ENCODE data around the gene CDK4. TPM values are rescaled to one million over a fixed set of nuclear protein-coding genes. Genes with fewer than 3 reads are reported as not detected.

CDK4 gene
- total and polyA plus RNA-seq, 2 donors from 2014 or later: 69.1 to 118 TPM

DNA sequence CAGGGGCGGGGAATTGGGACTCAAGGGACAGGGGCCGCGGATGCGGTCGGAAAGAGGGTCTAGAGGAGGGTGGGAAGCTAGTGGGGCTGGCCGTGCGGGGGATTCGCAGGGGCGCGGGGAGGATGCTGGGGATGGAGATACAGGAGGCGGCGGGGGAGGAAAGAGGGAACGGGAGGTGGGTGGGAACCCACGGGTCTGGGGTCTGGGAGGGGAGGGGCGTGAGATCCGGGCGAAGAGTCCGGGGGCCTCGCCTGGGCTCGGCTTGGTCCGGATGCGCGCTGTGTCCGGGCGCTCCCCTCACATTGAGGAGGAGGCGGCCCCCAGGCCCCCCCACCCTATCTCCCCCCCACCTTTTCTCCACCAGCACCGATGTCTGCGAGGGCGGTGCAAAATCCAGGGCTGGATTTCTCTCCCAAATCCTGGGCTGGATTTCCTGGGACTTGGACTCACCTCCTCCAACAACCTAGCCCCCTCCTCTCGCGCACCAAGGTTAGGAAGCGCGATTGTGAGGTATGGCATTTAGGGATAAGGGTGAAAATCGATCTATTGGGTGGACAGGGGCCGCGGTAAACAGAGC lies 13.4 kb downstream of the CDK4 start, which contains the start of gene AGAP2:
AGAP2 (minus strand) TSS at position 82 of the 577 bp plus-strand sequence. CDS start 496 bp downstream, outside the sequence.
- H3K9ac ChIP-seq (ENCODE audit: low read length in 3 of 3): no peak within 1 kb of the TSS
- no peak for FAIRE-seq

DNA sequence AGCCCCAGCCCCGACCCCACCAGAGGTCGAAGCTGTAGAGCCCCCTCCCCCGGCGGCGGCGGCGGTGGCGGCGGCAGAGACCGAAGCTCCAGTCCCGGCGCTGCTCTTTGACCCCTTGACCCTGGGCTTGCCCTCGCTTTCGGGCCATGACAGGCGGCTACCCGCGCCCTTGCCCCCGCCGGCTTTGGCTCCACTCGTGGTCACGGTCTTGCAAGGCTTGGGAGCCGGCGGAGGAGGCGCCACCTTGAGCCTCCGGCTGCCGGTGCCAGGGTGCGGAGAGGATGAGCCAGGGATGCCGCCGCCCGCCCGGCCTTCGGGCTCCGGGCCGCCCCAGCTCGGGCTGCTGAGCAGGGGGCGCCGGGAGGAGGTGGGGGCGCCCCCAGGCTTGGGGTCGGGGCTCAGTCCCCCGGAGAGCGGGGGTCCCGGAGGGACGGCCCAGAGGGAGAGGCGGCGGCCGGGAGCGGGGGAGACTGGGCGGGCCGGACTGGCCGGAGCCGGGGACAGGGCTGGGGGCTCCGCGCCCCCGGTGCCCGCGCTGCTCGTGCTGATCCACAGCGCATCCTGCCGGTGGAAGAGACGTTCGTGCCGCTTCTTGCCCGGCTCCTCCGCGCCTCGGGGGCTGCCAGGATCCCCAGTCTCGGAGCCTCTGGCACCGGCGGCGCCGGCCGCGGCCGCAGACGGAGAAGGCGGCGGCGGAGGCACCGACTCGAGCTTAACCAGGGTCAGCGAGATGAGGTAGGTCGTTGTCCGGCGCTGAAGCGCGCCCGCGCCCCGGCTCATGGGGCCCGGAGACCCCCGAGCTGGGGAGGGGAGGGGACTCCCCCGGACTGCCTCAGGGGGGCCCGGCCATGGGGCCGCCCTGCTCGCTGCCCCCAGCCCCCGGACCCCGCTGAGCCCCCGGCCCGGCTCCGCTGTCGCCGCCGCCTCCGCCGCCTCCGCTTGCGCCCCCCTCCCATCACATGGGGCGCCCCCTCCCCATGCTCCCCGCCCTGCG lies 14.3 kb downstream of the CDK4 start:
- Histone ChIP-seq H3K4me3 (ENCODE audit: low read length in 3 of 3) (no peak overlapping the region), H3K4me1 (ENCODE audit: control insufficient read depth in 2 of 3, insufficient read depth in 2 of 3, low read depth in 1 of 3, low read length in 3 of 3) (peaks cover 0 to 7% (median 4%) of the 10 kb centered on the region in 3 donors), H3K36me3 (ENCODE audit: control insufficient read depth in 2 of 3, insufficient read depth in 3 of 3, low read length in 3 of 3) (no peaks in the 10 kb centered on the region), H3K9ac (ENCODE audit: low read length in 3 of 3) (no peak overlapping the region), H3K27me3 (ENCODE audit: control insufficient read depth, insufficient read depth, low read length) (peaks cover 45% of the 10 kb centered on the region), H3K27ac (ENCODE audit: low read depth in 2 of 2, low read length in 2 of 2) (no peak overlapping the region), H3K9me3 (ENCODE audit: control insufficient read depth in 2 of 3, insufficient read depth in 1 of 3, low read length in 3 of 3) (no peaks in the 10 kb centered on the region)
- TF ChIP-seq, protein P1, sequence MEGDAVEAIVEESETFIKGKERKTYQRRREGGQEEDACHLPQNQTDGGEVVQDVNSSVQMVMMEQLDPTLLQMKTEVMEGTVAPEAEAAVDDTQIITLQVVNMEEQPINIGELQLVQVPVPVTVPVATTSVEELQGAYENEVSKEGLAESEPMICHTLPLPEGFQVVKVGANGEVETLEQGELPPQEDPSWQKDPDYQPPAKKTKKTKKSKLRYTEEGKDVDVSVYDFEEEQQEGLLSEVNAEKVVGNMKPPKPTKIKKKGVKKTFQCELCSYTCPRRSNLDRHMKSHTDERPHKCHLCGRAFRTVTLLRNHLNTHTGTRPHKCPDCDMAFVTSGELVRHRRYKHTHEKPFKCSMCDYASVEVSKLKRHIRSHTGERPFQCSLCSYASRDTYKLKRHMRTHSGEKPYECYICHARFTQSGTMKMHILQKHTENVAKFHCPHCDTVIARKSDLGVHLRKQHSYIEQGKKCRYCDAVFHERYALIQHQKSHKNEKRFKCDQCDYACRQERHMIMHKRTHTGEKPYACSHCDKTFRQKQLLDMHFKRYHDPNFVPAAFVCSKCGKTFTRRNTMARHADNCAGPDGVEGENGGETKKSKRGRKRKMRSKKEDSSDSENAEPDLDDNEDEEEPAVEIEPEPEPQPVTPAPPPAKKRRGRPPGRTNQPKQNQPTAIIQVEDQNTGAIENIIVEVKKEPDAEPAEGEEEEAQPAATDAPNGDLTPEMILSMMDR (IDR thresholded peaks at IDR 0.05; ENCODE audit: borderline replicate concordance, extremely low read depth, insufficient read depth): no peak
- DNase-seq: peak in 3 of 5 donors; percentile 34 to 77 (median 66)
- intact Hi-C loops (cut with DNase I): no loop called here
- FAIRE-seq: no peak

More for the DNA sequence above, 13.4 kb downstream of the CDK4 start, which contains the start of gene AGAP2:
- intact Hi-C loops (cut with DNase I): no loop called here
- H3K9me3 ChIP-seq (ENCODE audit: control insufficient read depth in 2 of 3, insufficient read depth in 1 of 3, low read length in 3 of 3): no peaks in the 10 kb centered on the region
- no peak within 1 kb of the TSS for H3K4me3 ChIP-seq (ENCODE audit: low read length in 3 of 3)
- TF ChIP-seq, protein P1 (IDR thresholded peaks at IDR 0.05; ENCODE audit: borderline replicate concordance, extremely low read depth, insufficient read depth): no peak
- H3K4me1 ChIP-seq (ENCODE audit: control insufficient read depth in 2 of 3, insufficient read depth in 2 of 3, low read depth in 1 of 3, low read length in 3 of 3): peaks cover 0 to 7% (median 4%) of the 10 kb centered on the region in 3 donors
- no peaks in the 10 kb centered on the region for H3K36me3 ChIP-seq (ENCODE audit: control insufficient read depth in 2 of 3, insufficient read depth in 3 of 3, low read length in 3 of 3)
- peak in 4 of 5 donors; percentile 67 to 79 (median 74) for DNase-seq
- peaks cover 37% of the 10 kb centered on the region for H3K27me3 ChIP-seq (ENCODE audit: control insufficient read depth, insufficient read depth, low read length)
- H3K27ac ChIP-seq (ENCODE audit: low read depth in 2 of 2, low read length in 2 of 2): no peak within 1 kb of the TSS

DNA sequence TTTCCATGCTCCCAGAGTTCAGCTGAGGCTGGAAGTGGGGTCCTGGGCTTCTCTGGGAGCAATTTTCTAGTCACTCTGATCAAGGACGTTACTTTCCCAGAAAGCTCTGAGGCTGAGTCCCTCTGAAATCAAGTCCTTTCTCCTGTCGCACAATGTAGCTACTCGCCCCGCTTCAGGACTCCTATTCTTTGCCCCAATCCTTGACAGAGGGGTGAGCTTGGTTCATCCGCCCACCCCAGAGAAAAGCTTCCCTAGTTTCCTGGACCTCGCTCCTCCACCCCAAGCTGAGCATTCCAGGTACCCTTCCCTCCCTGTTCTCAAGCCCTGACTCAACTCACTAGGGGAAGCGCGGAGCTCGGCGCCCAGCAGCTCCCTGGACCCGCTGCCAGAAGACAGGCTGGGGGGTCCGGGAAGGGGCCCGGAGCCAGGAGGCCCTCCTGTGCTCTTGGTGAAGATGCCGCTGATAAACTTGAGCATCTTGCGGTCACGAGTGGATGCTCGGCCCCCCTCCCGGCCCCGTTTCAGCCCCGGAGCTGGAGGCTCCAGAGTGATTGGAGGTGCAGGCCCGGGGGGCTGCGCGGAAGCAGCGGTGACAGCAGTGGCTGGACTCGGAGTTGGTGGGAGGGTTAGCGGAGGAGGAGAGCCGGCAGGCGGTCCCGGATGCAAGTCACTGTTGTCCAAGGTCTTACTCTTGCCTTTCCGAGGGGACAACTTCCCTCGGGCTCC lies 15.2 kb downstream of the CDK4 start:
- Histone ChIP-seq H3K36me3 (ENCODE audit: control insufficient read depth in 2 of 3, insufficient read depth in 3 of 3, low read length in 3 of 3) (no peaks in the 10 kb centered on the region), H3K27me3 (ENCODE audit: control insufficient read depth, insufficient read depth, low read length) (peaks cover 45% of the 10 kb centered on the region), H3K9ac (ENCODE audit: low read length in 3 of 3) (no peak overlapping the region), H3K4me3 (ENCODE audit: low read length in 3 of 3) (no peak overlapping the region), H3K9me3 (ENCODE audit: control insufficient read depth in 2 of 3, insufficient read depth in 1 of 3, low read length in 3 of 3) (no peaks in the 10 kb centered on the region), H3K27ac (ENCODE audit: low read depth in 2 of 2, low read length in 2 of 2) (no peak overlapping the region), H3K4me1 (ENCODE audit: control insufficient read depth in 2 of 3, insufficient read depth in 2 of 3, low read depth in 1 of 3, low read length in 3 of 3) (peaks cover 0 to 7% (median 4%) of the 10 kb centered on the region in 3 donors)
- intact Hi-C loops (cut with DNase I): no loop called here
- TF ChIP-seq, protein P1 (IDR thresholded peaks at IDR 0.05; ENCODE audit: borderline replicate concordance, extremely low read depth, insufficient read depth): no peak
- DNase-seq: no peak
- no peak for FAIRE-seq
